Activated T-helper 1 cell treated with anti-CD3 and anti-CD28 coated beads, Interleukin-2, amount 50 U/mL, for 16 hours (primary cell): ENCODE data around the gene BMP4.

Source experiments
- DNase-seq, 2 donors: peaks; one replicate each; pipeline ENCODE4 v3.0.0-alpha.2; 2020; ENCODE audit warnings: low read depth in 1 of 2, low spot score in 1 of 2

BMP4 gene

DNA sequence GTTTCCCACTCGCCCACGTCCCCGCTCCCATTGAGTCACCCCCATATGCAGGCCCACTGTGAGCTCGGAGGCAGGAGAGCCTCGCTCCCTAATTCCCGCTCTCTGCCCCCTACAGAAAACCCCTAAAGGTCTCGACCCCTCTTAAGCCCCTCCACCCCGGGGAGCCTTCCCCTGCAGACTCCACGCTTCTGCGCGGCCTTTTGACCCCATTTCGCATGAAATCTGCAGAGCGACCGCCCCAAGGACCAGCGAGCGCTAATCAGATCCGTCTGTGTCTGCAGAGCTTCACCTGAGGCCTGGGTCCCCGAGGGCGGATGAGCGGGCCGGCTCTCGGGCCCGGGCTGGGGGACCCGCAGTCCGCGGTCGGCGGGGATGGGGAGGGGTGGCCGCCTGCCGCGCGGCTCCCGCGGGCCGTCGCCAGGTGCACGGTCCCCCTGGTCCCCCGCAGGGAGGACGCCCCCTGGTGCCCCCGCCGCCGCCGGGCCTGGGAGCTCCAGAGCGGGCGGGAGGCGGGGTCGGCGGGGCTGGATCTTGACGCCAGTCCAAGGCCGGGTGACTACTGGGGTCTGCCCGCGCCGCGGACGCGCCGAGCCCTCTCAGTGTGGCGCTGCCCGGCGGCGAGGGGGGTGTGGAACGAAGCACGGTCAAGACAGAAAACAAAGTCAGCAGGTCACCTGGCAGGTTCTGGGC, 10.1 kb downstream of the BMP4 start:
- DNase-seq = no peak

DNA sequence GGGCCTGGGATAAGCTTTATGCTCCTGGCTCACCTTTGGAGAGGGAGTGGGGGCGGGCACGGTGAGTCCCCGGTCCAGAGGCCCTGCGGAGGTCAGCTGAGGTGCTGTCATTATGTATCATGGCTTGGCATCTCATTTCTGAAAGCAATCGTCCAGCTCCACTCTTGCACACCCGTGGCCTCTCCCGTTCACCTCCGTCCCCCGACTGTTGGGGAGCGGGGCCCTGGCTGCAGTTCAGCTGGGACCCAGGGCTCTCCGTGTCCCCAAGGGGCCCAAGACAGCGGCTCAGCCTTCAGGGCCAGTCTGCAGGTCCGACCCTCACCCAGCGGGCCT, 10.6 kb downstream of the BMP4 start:
- no peak for DNase-seq

DNA sequence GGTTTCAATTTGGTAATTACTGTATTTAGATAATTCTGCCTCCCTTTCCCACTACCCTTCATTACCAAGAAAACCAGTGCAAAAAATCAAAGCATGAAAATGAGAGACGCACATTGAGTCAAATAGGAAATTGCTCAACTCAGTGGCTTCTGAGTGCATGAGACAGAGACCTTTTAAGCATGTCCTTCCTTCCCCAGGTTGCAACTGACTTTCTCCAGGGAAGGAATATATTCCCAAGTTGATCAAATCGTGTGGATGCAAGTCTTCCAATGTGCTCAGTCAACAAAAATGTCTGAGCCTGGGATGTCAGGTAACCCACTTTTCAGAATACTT, 12.9 kb downstream of the BMP4 start:
- DNase-seq = no peak

DNA sequence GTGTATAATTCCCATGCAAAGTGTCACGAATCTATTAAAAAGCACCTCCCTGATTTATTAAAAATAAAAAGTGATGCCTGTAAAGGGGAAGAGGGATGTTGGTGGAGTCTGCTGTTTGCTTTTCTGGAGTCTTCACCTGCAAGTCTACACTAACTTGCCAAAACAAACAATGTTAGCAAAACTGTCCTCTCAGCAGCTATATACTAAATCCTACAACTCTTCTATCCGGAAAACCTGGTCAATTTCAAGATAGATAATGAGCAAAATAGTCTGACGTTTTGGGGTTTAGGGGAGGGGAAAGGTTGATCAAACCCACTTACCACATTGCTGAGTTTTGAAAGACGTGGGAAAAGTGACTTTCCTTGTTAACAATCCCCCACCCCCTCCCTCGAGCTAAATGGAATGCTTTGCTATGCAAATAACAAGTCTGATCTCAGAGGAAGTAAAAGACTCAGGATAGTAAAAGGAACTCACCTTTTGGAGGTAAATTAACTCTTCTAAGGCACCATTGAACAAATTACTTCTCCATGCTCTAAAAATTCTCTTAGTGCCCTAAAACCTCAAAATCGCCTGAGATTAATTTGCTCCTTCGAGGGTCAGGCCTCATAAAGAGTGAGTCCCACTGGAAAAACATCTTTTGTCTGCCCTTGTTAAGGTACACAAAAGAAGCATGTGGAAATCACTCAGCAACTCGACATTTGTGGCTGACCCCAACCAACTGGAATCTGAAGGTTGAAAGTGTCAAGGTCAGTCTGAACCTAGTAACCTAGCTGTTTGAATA, 13.5 kb downstream of the BMP4 start:
- DNase-seq = no peak

DNA sequence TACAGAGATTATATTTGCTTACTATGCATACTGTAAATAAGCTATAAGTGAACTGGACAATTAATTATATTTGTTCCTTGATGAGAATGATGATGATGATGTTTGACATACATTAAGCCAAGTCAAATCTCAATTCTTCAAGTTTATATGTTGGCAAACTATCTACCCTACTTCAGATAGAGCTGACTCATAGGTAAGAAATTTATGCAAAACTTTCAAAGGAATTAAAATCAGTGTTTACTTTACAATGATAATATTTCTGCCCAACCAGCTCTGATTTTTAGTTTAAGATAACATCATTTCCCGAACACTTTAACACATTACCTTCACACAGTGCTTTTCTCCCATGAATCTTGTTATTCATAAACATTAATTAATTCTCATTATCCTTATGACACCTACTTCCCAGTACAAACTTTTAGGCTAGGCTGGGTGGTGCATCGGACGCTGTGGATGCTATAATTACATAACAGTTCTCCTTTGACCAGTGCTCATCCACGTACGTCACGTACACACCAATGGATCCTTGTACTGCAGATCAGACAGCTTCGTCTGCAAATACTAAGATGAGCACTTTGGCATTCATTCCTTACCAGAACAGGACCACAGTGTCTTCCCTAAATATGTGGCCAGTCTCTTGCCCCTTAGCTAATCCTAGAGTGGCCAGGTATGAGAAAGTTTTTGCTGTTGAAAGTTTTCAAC, 18.3 kb downstream of the BMP4 start:
- DNase-seq = no peak

DNA sequence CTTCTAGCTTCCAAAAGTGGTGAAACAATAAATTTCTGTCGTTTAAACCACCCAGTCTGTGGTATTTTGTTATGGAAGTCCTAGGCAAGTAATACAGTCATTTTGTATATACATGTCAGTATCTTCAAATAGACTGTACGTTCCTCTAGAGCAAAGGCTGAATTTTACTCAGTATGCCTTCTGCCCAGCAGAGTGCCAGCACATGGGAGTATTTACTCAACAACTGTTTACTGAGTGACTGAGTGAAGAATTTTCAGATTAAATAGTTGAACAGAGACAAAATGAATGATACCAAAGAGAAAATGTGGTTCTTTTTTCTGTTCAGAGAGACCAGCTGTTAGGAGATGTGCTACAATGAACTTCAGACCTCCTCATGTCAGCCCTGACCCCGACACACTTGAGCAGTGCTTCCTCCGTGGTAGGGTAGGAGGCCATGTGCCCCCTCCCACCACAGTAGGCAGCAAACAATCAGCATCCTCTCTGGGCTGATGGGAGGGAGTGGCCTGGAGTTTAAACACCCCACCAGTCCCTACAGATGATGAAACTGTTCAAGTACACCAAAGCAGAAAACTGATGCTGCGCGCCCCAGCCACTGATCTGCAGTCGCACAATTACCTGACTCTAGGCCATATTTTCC, 21.7 kb downstream of the BMP4 start:
- DNase-seq = no peak

DNA sequence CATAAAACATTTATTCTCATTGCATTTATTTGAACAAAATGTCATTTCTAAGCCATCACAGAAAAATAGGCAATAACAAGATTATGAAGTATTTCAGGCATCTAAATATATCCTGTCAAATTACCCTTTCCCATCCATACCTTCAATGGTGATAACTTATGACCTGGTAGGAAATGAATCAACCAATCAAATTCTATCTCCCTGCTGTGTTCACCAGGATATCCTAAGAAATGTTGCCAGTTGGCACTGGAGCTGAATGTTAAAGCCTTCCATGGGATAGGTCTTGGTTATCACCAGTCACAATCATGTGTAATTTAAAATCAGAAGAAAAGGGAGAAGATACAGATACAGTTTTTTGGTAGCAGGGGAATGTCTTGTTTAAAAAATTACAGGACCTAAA, 23.7 kb downstream of the BMP4 start:
- DNase-seq = no peak

DNA sequence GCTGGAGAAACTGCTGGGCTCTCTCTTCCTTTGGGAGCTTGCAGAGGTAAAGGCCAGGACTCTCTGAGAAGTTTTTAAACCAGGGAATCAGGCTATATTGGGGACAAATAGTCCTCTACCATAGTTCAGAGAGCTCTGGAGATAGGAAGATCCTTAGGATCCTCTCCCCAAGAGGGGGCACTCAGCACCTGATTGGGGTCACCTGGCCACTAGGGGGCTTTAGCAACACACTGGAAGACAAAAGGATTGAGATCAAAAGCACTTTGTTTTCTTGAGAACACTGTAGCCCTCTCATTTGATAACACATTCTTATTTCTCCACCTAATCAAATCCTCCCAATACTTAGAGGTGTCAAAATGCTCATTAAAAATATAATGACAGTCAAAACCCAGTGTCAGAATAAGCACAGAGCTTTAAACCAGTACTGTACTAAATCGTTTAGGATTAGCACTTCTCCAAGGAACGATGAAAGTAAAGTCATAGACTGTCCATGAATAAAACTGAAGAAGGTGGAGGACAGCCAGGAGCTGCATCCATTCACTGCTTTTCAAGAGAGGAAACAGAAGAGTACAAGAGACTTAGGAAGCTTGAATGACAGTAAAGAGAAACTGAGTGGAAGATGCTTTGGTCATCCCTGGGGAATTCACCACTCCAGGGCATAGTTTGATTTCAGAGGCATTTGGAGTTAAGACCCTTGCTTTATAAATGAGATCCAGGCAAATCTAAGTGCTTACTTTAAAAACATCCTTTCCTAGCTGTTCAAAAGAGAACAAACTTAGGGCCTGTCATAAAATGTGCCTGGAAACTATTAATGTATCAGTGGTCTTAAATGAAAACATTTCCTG, 26.5 kb downstream of the BMP4 start:
- DNase-seq = no peak

DNA sequence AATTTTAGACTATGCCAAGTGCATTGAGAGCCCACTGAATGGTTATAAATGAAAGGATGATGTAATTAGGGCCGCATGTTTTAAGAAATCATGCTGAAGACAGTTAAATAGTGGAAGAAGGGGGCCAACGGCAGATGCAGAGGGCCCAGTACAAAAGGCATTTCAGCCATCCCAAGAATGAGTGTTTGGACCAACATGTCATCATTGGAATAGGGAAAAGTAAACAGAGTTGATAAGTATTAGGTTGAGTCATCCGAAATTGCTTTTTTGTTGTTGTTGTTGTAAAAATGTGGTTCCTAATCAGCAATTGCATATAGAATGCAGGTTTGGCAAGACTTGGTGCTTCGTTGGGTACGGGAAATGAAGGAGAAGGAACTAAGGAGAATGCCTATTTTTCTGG, 29.5 kb downstream of the BMP4 start:
- no peak for DNase-seq

DNA sequence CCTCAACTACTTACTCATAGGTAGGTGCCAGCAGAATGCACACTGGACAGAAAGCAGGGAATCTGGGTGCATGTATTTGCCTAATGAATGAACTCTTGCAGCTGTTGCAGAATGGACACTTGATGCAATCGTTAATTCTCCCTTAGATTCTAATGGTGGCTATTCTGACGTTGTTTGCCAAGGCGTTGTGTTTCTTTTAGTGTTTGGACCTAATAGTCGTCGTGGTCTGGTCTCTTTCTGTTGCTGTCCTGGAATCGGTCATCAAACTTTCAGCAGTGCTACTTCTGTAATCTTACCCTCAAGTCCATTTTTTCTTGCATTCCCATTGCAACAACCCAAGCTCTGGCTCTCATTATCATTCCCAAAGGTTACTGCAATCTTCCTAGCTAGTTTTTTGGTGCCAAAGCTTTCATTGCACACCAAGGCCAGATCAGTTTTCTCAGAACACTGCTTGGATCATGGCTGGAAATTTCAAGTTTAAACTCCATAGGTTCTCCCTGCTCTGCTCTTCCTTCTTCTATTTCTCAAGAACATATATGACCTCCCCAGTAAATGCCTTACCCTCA, 31.3 kb downstream of the BMP4 start:
- DNase-seq = no peak

DNA sequence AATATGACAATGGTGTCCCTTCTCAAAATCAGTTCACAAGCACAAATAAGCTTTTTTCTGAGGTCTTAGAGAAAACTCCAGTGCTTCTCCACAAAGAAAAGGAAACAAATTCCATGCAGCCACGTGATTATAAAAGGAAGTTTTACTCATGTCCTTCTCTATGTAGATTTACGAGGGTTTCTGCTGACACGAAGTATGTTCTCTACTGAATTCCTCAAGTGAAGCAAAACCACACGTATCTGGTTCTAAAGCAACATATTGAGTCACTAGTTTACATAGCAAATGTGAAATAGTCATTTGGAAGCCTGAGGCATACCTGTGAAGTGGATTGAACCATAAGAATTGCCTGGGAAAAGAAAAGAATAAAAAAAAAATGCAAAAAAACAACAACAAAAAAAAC, 31.9 kb downstream of the BMP4 start:
- no peak for DNase-seq

DNA sequence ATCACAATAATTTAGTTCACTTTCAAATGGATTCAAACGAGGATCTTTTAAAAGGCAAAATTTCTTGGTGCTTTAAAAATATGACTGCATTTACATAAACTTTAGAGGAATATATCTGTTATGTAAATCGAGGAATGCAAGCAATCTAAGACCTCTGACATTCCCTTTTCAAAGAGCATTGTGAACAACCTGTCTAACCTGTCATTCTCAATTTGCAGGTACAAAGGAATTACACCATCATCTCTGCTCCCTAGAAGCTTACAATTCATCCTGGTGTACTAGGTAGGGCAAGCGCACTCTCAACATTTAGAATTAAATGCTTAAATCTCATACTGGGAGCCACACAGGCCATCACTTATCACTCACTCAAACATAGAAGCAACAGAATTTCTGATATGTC, 35.6 kb downstream of the BMP4 start:
- no peak for DNase-seq

DNA sequence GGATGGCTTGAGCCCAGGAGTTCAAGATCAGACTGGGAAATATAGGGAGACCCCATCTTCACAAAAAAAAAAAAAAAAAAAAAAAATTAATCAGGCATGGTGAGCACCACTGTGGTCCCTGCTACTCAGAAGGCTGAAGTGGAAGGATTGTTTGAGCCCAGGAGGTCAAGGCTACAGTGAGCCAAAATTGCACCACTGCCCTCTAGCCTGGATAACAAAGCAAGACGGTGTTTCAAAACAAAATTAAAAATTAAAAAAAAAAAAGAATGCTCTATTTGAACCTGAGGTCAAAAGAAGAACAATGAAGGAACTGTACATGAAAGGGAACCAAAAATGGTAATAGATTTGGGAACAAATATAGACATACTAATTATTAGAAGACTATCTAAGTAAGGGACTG, 40.4 kb downstream of the BMP4 start:
- DNase-seq = no peak

DNA sequence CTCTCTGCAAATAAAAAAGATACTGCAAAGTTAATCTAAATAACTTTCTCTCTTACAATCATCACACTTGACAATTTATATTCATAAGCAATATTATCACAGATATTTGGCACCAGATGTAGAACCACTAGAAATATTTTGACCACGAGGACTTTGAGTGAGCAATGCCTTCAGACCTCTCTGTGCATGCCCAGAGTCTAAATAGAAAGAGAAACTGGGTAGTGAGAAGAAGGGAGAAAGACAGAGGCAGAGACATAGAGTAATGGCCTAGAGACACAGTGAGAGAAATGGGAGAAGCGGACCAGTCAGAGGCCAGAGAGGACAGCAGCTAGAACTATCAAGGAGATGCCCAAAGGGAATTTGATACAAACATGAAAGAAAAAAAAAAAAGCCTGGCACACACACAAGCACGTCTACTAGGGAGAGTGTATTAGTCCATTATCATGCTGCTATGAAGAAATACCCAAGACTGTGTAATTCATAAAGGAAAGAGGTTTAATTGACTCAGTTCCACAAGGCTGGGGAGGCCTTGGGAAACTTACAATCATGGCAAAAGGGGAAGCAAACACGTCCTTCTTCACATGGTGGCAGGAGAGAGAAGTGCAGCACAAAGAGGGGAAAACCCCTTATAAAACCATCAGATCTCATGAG, 41.1 kb downstream of the BMP4 start:
- DNase-seq = no peak

DNA sequence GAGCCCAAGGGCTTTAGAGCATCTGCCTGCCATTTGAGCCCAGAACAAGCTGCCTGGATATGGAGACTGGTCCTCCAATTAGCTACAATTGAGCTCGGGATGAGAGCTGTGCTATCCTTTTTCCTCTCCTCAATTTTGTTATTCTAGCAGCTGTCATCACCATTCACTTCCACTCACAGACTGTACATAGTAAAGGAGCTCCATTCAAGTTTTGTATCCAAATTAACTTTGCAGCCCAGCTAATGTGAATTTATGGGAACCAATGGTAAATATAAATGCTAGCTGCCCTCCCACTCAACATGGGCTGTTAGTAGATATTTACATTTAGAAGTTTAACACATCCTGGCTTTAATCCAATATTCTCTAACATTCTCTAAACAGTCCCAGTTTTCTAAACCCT, 44.6 kb downstream of the BMP4 start:
- no peak for DNase-seq

DNA sequence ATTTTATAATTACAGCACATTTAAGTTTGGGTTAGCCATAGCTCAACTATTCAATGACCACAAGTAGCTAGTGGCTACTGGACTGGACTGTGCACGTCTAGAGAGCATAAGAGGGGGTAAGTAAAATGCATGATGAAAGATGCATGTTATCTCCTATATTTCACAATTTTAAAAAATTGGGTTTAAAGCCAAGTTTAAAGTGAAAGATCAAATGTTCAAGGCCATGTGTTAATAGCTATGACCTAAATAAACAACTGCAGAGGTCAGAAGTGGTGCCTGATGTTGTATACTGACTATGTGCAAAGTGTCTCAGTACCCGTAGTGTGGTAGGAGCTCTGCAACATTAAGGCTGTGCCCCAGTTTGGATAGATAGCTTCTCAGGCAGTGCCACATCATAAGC, 48.2 kb downstream of the BMP4 start:
- DNase-seq = no peak

DNA sequence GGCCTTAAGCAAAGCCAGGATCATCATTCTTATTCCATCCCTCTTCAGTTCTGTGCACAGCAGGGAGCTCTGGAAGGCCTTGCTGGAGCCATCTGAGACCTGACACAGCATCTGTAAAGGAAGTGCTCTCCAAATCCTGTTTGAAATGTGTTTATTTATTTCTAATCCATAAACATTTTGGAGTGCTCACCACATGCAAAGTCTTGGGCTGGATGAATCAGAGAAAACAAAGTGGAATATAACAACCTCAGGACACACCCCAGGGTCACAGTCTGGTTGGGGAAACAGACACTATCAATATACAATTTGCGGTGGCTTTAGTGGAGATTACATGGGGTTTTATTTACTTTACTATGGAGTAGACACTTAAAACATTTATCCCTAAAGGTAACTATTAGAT, 54.3 kb downstream of the BMP4 start:
- DNase-seq = no peak

DNA sequence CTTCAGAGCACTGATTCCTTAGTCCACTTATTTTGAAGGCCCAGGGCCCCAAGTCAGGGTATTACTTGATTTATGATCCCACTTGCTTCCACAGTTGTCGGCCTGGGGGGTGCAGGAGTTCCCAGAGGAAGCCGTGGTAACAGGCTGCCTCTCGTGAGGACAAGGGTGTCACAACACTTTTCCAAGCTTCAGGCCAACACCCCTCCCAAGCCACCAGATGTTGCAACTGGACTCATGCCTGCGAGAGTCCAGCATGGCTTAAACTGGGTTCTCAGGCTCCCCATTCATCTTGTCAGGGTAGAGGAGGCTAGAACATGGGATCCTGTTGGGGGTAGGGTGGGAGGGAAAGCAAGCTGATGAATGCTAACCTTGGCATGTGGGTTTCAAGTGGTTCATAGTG, 56.1 kb downstream of the BMP4 start:
- DNase-seq = no peak
